ENCODE data around the gene ANKMY1.

The ANKMY1 gene

GRCh38 chr2:240529344-240529999 lies 28.3 kb downstream of the ANKMY1 start:
- POLR2A ChIA-PET, result no interaction called here
- CTCF ChIA-PET, result interaction anchor here (2.0 kb wide), 1 partner anchor 15 kb away, joined by 10 read pairs; no protein-coding TSS in a partner anchor
- Histone ChIP-seq H3K9me3 (ENCODE audit: control insufficient read depth, insufficient read depth, low read depth, low read length) (no peaks in the 10 kb centered on the region), H3K4me1 (ENCODE audit: control insufficient read depth, insufficient read depth, low read length) (no peaks in the 10 kb centered on the region), H3K27ac (ENCODE audit: extremely low read depth, low read depth, low read length) (no peak overlapping the region), H3K4me3 (ENCODE audit: low read depth, low read length) (no peak overlapping the region), H3K36me3 (ENCODE audit: control insufficient read depth in 2 of 2, insufficient read depth in 1 of 2, low read length in 2 of 2) (peaks cover 0 to 31% of the 10 kb centered on the region in 2 experiments; a peak in 2 of 3 replicates)
- TF ChIP-seq ZNF114 (tag by site-specific recombination; IDR thresholded peaks at IDR 0.05) (no peak), ZNF335 (tag by site-specific recombination; conservative IDR thresholded peaks at IDR 0.05) (no peak), ATF2 (tag by site-specific recombination; IDR thresholded peaks at IDR 0.05; ENCODE audit: low read depth) (no peak), ZNF394 (tag by site-specific recombination; IDR thresholded peaks at IDR 0.05; ENCODE audit: borderline replicate concordance) (no peak), KLF7 (tag by site-specific recombination; IDR thresholded peaks at IDR 0.05; ENCODE audit: borderline replicate concordance) (no peak), ZNF776 (tag by site-specific recombination; IDR thresholded peaks at IDR 0.05; ENCODE audit: borderline replicate concordance) (no peak), ZNF324 (tag by site-specific recombination; IDR thresholded peaks at IDR 0.05) (no peak), ZNF416 (tag by site-specific recombination; IDR thresholded peaks at IDR 0.05) (no peak), ZBTB6 (tag by site-specific recombination; IDR thresholded peaks at IDR 0.05) (no peak), ZNF24 (tag by site-specific recombination; IDR thresholded peaks at IDR 0.05) (no peak), ZNF629 (tag by site-specific recombination; IDR thresholded peaks at IDR 0.05) (no peak), BCL11A (tag by site-specific recombination; IDR thresholded peaks at IDR 0.05; ENCODE audit: low read depth) (no peak), GLI4 (tag by site-specific recombination; IDR thresholded peaks at IDR 0.05) (no peak), ZNF501 (tag by site-specific recombination; IDR thresholded peaks at IDR 0.05) (no peak), ZBTB7A (tag by site-specific recombination; IDR thresholded peaks at IDR 0.05; ENCODE audit: low read depth) (no peak), ZNF768 (tag by site-specific recombination; IDR thresholded peaks at IDR 0.05) (no peak), ZSCAN5A (tag by site-specific recombination; IDR thresholded peaks at IDR 0.05) (no peak), GLIS1 (tag by site-specific recombination; IDR thresholded peaks at IDR 0.05) (no peak)
- TF ChIP-seq, protein P1, sequence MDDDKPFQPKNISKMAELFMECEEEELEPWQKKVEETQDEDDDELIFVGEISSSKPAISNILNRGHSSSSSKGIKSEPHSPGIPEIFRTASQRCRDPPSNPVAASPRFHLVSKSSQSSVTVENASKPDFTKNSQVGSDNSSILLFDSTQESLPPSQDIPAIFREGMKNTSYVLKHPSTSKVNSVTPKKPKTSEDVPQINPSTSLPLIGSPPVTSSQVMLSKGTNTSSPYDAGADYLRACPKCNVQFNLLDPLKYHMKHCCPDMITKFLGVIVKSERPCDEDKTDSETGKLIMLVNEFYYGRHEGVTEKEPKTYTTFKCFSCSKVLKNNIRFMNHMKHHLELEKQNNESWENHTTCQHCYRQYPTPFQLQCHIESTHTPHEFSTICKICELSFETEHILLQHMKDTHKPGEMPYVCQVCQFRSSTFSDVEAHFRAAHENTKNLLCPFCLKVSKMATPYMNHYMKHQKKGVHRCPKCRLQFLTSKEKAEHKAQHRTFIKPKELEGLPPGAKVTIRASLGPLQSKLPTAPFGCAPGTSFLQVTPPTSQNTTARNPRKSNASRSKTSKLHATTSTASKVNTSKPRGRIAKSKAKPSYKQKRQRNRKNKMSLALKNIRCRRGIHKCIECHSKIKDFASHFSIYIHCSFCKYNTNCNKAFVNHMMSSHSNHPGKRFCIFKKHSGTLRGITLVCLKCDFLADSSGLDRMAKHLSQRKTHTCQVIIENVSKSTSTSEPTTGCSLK (tag by site-specific recombination; IDR thresholded peaks at IDR 0.05), result no peak
- TF ChIP-seq, protein P2, sequence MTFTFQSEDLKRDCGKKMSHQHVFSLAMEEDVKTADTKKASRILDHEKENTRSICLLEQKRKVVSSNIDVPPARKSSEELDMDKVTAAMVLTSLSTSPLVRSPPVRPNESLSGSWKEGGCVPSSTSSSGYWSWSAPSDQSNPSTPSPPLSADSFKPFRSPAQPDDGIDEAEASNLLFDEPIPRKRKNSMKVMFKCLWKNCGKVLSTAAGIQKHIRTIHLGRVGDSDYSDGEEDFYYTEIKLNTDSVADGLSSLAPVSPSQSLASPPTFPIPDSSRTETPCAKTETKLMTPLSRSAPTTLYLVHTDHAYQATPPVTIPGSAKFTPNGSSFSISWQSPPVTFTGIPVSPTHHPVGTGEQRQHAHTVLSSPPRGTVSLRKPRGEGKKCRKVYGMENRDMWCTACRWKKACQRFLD (tag by site-specific recombination; IDR thresholded peaks at IDR 0.05), result no peak

Data from HEK293 (cell line).